GM12878 (cell line): ENCODE data around the gene AKAP12. TPM values are rescaled to one million over a fixed set of nuclear protein-coding genes. Genes with fewer than 3 reads are reported as not detected.

Experiments used
- ATAC-seq: fragments of 200-7000 bp; cut with Tn5 transposase; 3 replicates; pipeline ENCODE4 v1.9.1; 2020; ENCODE audit warnings: mild to moderate bottlenecking, moderate library complexity
- BruUV-seq: library from RNA; stranded (reverse); fragments of 400-500 nt; replicated peaks from 2 replicates; lab custom pipeline; 2021; lab: Mats Ljungman, UMichigan
- CTCF ChIA-PET: fragments of 300-600 bp; sonication (Branson Sonifier 250); formaldehyde crosslinking; extraction: SDS; loops from one replicate; lab custom pipeline; 2021; ENCODE audit warnings: inconsistent platforms; lab: Yijun Ruan, JAX
- POLR2A ChIA-PET: fragments of 350-600 bp; formaldehyde crosslinking; extraction: SDS; loops from one replicate; lab custom pipeline; 2021; ENCODE audit warnings: inconsistent platforms; lab: Charles Lee
- RAD21 ChIA-PET: fragments of 300-600 bp; sonication (Branson Sonifier 250); formaldehyde crosslinking; loops from one replicate; lab custom pipeline; 2023; ENCODE audit warnings: antibody characterized with exemption; ENCODE audit not compliant: unreplicated experiment; lab: Charles Lee
- SMC1A ChIA-PET: fragments of 300-600 bp; sonication (Branson Sonifier 250); formaldehyde crosslinking; loops from one replicate; lab custom pipeline; 2023; ENCODE audit not compliant: unreplicated experiment, uncharacterized antibody; lab: Charles Lee
- DNase-seq: peaks from one replicate; pipeline ENCODE4 v3.0.0-alpha.2; 2011; ENCODE audit warnings: low read depth, low spot score
- FAIRE-seq: peaks from 3 replicates; lab custom pipeline; 2011; peaks lifted over from hg19 to GRCh38; lab: Jason Lieb, UNC
- H2AFZ ChIP-seq: 2 replicates; pipeline ENCODE4 v1.6.0; 2011; ENCODE audit warnings: low read depth, low read length, control low read depth; ENCODE audit not compliant: control insufficient read depth
- H3K27ac ChIP-seq: 2 replicates; pipeline ENCODE4 v1.5.1; 2011; ENCODE audit warnings: control low read depth; ENCODE audit not compliant: control insufficient read depth, insufficient read depth
- H3K27me3 ChIP-seq, 2 experiments: replicated peaks in 1 of 2; 2 replicates each; pipeline versions ENCODE4 v1.6.0 to v1.6.1; 2011; ENCODE audit warnings: low read length in 1 of 2; ENCODE audit not compliant: control insufficient read depth in 2 of 2, insufficient read depth in 2 of 2
- H3K36me3 ChIP-seq, 2 experiments: 2 replicates each; pipeline ENCODE4 v1.5.1; 2011; ENCODE audit warnings: low read length in 1 of 2; ENCODE audit not compliant: control insufficient read depth in 2 of 2, insufficient read depth in 2 of 2
- H3K4me1 ChIP-seq: 2 replicates; pipeline ENCODE4 v1.6.1; 2011; ENCODE audit warnings: mild to moderate bottlenecking, low read length, moderate library complexity, mixed read lengths; ENCODE audit not compliant: control insufficient read depth, insufficient read depth
- H3K4me2 ChIP-seq: 2 replicates; pipeline ENCODE4 v1.6.0; 2011; ENCODE audit warnings: control low read depth; ENCODE audit not compliant: control insufficient read depth, insufficient read depth
- H3K4me3 ChIP-seq: fragments of 200-600 bp; sonication (generic); 2 replicates; pipeline ENCODE4 v1.5.1; 2016
- H3K79me2 ChIP-seq: 2 replicates; pipeline ENCODE4 v1.6.0; 2011; ENCODE audit warnings: low read length; ENCODE audit not compliant: control insufficient read depth, insufficient read depth
- H3K9ac ChIP-seq: 2 replicates; pipeline ENCODE4 v1.8.0; 2011; ENCODE audit warnings: low read length, control low read depth, mixed read lengths; ENCODE audit not compliant: control insufficient read depth, insufficient read depth
- H3K9me3 ChIP-seq: replicated peaks from 3 replicates; pipeline ENCODE4 v1.5.1; 2011; ENCODE audit warnings: mild to moderate bottlenecking, low read length; ENCODE audit not compliant: control insufficient read depth, insufficient read depth
- H4K20me1 ChIP-seq: 2 replicates; pipeline ENCODE4 v1.6.0; 2011; ENCODE audit not compliant: control insufficient read depth, insufficient read depth
- ATF3 ChIP-seq: IDR thresholded peaks from 2 replicates; pipeline ENCODE4 v1.6.1; 2011; ENCODE audit warnings: low read depth, mild to moderate bottlenecking, low read length, moderate library complexity, borderline replicate concordance; ENCODE audit errors: extremely low read depth
- BACH1 ChIP-seq: fragments of 450-650 bp; IDR thresholded peaks from 2 replicates; pipeline ENCODE4 v1.6.1; 2017; ENCODE audit warnings: mild to moderate bottlenecking, borderline replicate concordance
- BHLHE40 ChIP-seq, 2 experiments: fragments of 450-650 bp in 1 of 2; IDR thresholded peaks; 2 replicates each; pipeline ENCODE4 v1.6.1; 2011 to 2017; ENCODE audit warnings: low read depth in 2 of 2, borderline replicate concordance in 1 of 2, improper control_type of control experiment in 1 of 2, low read length in 1 of 2, mild to moderate bottlenecking in 1 of 2
- CHD4 ChIP-seq: fragments of 200-600 bp; sonication (generic); IDR thresholded peaks from 2 replicates; pipeline ENCODE4 v1.6.1; 2016; ENCODE audit warnings: mild to moderate bottlenecking
- KLF5 ChIP-seq: fragments of 450-650 bp; IDR thresholded peaks from 2 replicates; pipeline ENCODE4 v1.6.1; 2014; ENCODE audit warnings: mild to moderate bottlenecking; ENCODE audit not compliant: partially characterized antibody
- MEF2A ChIP-seq: IDR thresholded peaks from 2 replicates; pipeline ENCODE4 v1.6.1; 2011; ENCODE audit warnings: low read depth, mild to moderate bottlenecking, low read length, moderate library complexity; ENCODE audit not compliant: insufficient read depth
- MYB ChIP-seq: fragments of 150-350 bp; IDR thresholded peaks from 2 replicates; pipeline ENCODE4 v1.6.1; 2014; ENCODE audit warnings: mild to moderate bottlenecking, low read depth, low read length, borderline replicate concordance
- NR2F1 ChIP-seq: fragments of 450-650 bp; conservative IDR thresholded peaks from 2 replicates; pipeline ENCODE4 v1.6.1; 2017; ENCODE audit warnings: mild to moderate bottlenecking
- RBBP5 ChIP-seq: fragments of 200-600 bp; sonication (generic); conservative IDR thresholded peaks from 2 replicates; pipeline ENCODE4 v1.6.1; 2016
- RELA ChIP-seq: fragments of 450-650 bp; IDR thresholded peaks from 2 replicates; pipeline ENCODE4 v1.8.0; 2014; ENCODE audit warnings: borderline replicate concordance; ENCODE audit not compliant: partially characterized antibody
- RELB ChIP-seq: fragments of 450-650 bp; IDR thresholded peaks from 2 replicates; pipeline ENCODE4 v1.6.1; 2017; ENCODE audit warnings: low read depth, mild to moderate bottlenecking, moderate library complexity
- RUNX3 ChIP-seq: IDR thresholded peaks from 2 replicates; pipeline ENCODE4 v1.6.1; 2012; ENCODE audit warnings: low read length, inconsistent platforms
- SKIL ChIP-seq: fragments of 450-650 bp; IDR thresholded peaks from 2 replicates; pipeline ENCODE4 v1.6.1; 2017; ENCODE audit warnings: mild to moderate bottlenecking, low read depth, inconsistent platforms; ENCODE audit not compliant: poor library complexity, severe bottlenecking
- TAF1 ChIP-seq: IDR thresholded peaks from 2 replicates; pipeline ENCODE4 v1.6.1; 2011; ENCODE audit warnings: mild to moderate bottlenecking, low read depth, low read length, borderline replicate concordance
- TBL1XR1 ChIP-seq: IDR thresholded peaks from 2 replicates; pipeline ENCODE4 v1.6.1; 2012; ENCODE audit warnings: low read depth, low read length, improper control_type of control experiment
- ZBED1 ChIP-seq: IDR thresholded peaks from 2 replicates; pipeline ENCODE4 v1.6.1; 2016; ENCODE audit warnings: borderline replicate concordance
- ZBTB33 ChIP-seq: fragments of 450-650 bp; IDR thresholded peaks from 2 replicates; pipeline ENCODE4 v1.6.1; 2017; ENCODE audit warnings: mild to moderate bottlenecking
- WGBS: methylation state at CpG from one replicate; pipeline ENCODE4 v1.1.6; 2016; ENCODE audit warnings: low lambda C conversion rate; ENCODE audit not compliant: insufficient replicate concordance, insufficient coverage; ENCODE audit errors: missing lambda C conversion rate; 5-methylcytosine and 5-hydroxymethylcytosine counted together
- in situ Hi-C: fragments of 300-500 bp; cut with MboI; formaldehyde crosslinking; loops from 9 replicates; pipeline ENCODE4 v1.14.3; 2018; ENCODE audit warnings: mixed read lengths
- intact Hi-C: fragments of 100-400 bp; cut with micrococcal nuclease; formaldehyde crosslinking; loops from one replicate; pipeline ENCODE4 v1.14.2; 2022; ENCODE audit not compliant: unreplicated experiment
- polyA plus RNA-seq, 11 experiments: library from polyadenylated mRNA; depleted of rRNA in 4 of 11; unstranded in 6 of 11; stranded (reverse) in 5 of 11; fragments of >200 nt; fragmentation: Nextera tagmentation in 4 of 11; fragmentation: Illumina TruSeq in 1 of 11; extraction: Ambion mirVana in 4 of 11; extraction: Trizol in 1 of 11; gene quantifications; 1 replicate in 1 of 11; 2 replicates in 10 of 11; pipeline versions ENCODE4 v1.2.1 to v1.2.3, GENCODE V29; 2011 to 2016; ENCODE audit warnings: inconsistent platforms in 2 of 11, missing spikeins in 2 of 11, low read depth in 1 of 11
- total RNA-seq, 4 experiments: library from RNA; depleted of rRNA in 3 of 4; stranded (reverse); fragments of >200 nt in 3 of 4; fragmentation: Illumina TruSeq in 1 of 4; extraction: Trizol in 1 of 4; gene quantifications; 2 replicates each; pipeline versions ENCODE4 v1.2.1 to v1.2.3, GENCODE V29; 2013 to 2021

AKAP12 gene
- total and polyA plus RNA-seq, 10 of the 15 experiments (the other 5 are each of a cell fraction or from before 2014, with no cell fraction given), result under 0.01 to 0.72 (median 0.06) TPM; not detected in 4

GRCh38 chr6:151263967-151264366 is 24.2 kb downstream of the AKAP12 start:
- ChIA-PET CTCF (interaction anchor here (2.0 kb wide), 1 partner anchor 61 kb away, joined by 7 read pairs; no protein-coding TSS in a partner anchor), RAD21 (no interaction called here)

More at GRCh38 chr6:151263967-151264366, 24.2 kb downstream of the AKAP12 start:
- no TSS peak for BruUV-seq
- Histone ChIP-seq H3K79me2 (no peaks in the 10 kb centered on the region), H4K20me1 (no peaks in the 10 kb centered on the region), H3K36me3 (no peaks in the 10 kb centered on the region), H3K4me3 (no peak overlapping the region), H3K9me3 (no peaks in the 10 kb centered on the region), H3K4me1 (no peaks in the 10 kb centered on the region), H3K27me3 (no peaks in the 10 kb centered on the region), H2AFZ (no peak overlapping the region), H3K27ac (no peak overlapping the region), H3K9ac (no peak overlapping the region), H3K4me2 (no peak overlapping the region)
- TF ChIP-seq ZBTB33 (no peak), TBL1XR1 (no peak), SKIL (no peak), BACH1 (no peak), RELA (no peak), BHLHE40 (IDR thresholded peaks at IDR 0.05; ENCODE audit: borderline replicate concordance in 1 of 2, low read depth in 2 of 2, low read length in 1 of 2) (no peak), MYB (no peak), CHD4 (no peak), MEF2A (no peak), RUNX3 (no peak), ATF3 (no peak), NR2F1 (no peak), RBBP5 (no peak), KLF5 (no peak), ZBED1 (no peak), TAF1 (no peak), RELB (no peak)
- no peak for FAIRE-seq
- no peak for ATAC-seq
- POLR2A ChIA-PET, result no interaction called here
- in situ Hi-C loops (no loop called here), intact Hi-C loops (no loop called here)
- SMC1A ChIA-PET, result no interaction called here
- 80% methylated on average over 3 of the region's 3 CpGs for WGBS
- DNase-seq, result no peak
